IMR-90 (cell line): ENCODE results near the gene PPM1F. TPM values are rescaled to one million over a fixed set of nuclear protein-coding genes. Genes with fewer than 3 reads are reported as not detected.

Source experiments
- ATAC-seq: fragments of 200-7000 bp; cut with Tn5 transposase; 2 replicates; pipeline ENCODE4 v1.9.1; 2020; ENCODE audit warnings: low read depth, mild to moderate bottlenecking, moderate library complexity
- BruUV-seq: library from RNA; stranded (reverse); fragments of 400-500 nt; replicated peaks from 2 replicates; lab custom pipeline; 2021; lab: Mats Ljungman, UMichigan
- CTCF ChIA-PET: fragments of 300-600 bp; formaldehyde crosslinking; extraction: SDS; loops from one replicate; lab custom pipeline; 2021; ENCODE audit warnings: antibody characterized with exemption; lab: Yijun Ruan, JAX
- POLR2A ChIA-PET: fragments of 300-600 bp; sonication (Branson Sonifier 250); formaldehyde crosslinking; loops from one replicate; lab custom pipeline; 2022; ENCODE audit warnings: antibody characterized with exemption; ENCODE audit not compliant: unreplicated experiment; lab: Charles Lee
- DNase-seq: peaks from one replicate; pipeline ENCODE4 v3.0.0; 2013
- H2AFZ ChIP-seq: replicated peaks from 2 replicates; pipeline ENCODE3; 2013; ENCODE audit warnings: low read length, mild to moderate bottlenecking; ENCODE audit not compliant: poor library complexity
- H2AK5ac ChIP-seq: 2 replicates; pipeline ENCODE4 v1.6.1; 2013; ENCODE audit warnings: low read depth, low read length, inconsistent platforms
- H2AK9ac ChIP-seq: replicated peaks from 2 replicates; pipeline ENCODE3; 2013; ENCODE audit warnings: mild to moderate bottlenecking, low read depth, low read length, moderate library complexity; ENCODE audit not compliant: poor library complexity
- H2BK120ac ChIP-seq: 2 replicates; pipeline ENCODE4 v1.6.1; 2013; ENCODE audit warnings: low read depth, low read length, inconsistent platforms
- H2BK15ac ChIP-seq: 3 replicates; pipeline ENCODE4 v1.6.1; 2013; ENCODE audit warnings: low read depth, low read length, inconsistent platforms
- H2BK20ac ChIP-seq: 2 replicates; pipeline ENCODE4 v1.6.1; 2013; ENCODE audit warnings: low read depth, mild to moderate bottlenecking, inconsistent platforms, low read length, moderate library complexity
- H2BK5ac ChIP-seq: 2 replicates; pipeline ENCODE4 v1.6.1; 2013; ENCODE audit warnings: mild to moderate bottlenecking, low read depth, low read length, inconsistent platforms; ENCODE audit not compliant: poor library complexity, severe bottlenecking
- H3K14ac ChIP-seq: replicated peaks from 2 replicates; pipeline ENCODE4 v1.6.1; 2013; ENCODE audit warnings: low read depth, low read length, inconsistent platforms
- H3K18ac ChIP-seq: 2 replicates; pipeline ENCODE4 v1.6.1; 2013; ENCODE audit warnings: low read depth, low read length, control low read depth
- H3K23ac ChIP-seq: 2 replicates; pipeline ENCODE4 v1.6.1; 2013; ENCODE audit warnings: low read depth, low read length, inconsistent platforms
- H3K27ac ChIP-seq: 2 replicates; pipeline ENCODE4 v1.5.1; 2013; ENCODE audit warnings: mild to moderate bottlenecking, control low read depth, low read length; ENCODE audit not compliant: insufficient read depth
- H3K27me3 ChIP-seq: 2 replicates; pipeline ENCODE4 v1.6.1; 2013; ENCODE audit warnings: low read length; ENCODE audit not compliant: control insufficient read depth, insufficient read depth
- H3K36me3 ChIP-seq: 2 replicates; pipeline ENCODE4 v1.6.1; 2013; ENCODE audit warnings: low read length, mixed read lengths; ENCODE audit not compliant: control insufficient read depth, insufficient read depth
- H3K4ac ChIP-seq: 2 replicates; pipeline ENCODE4 v1.6.1; 2013; ENCODE audit warnings: low read depth, low read length, inconsistent platforms
- H3K4me1 ChIP-seq: 2 replicates; pipeline ENCODE4 v1.6.1; 2013; ENCODE audit warnings: low read length, mixed read lengths; ENCODE audit not compliant: control insufficient read depth, insufficient read depth
- H3K4me2 ChIP-seq: 2 replicates; pipeline ENCODE4 v1.6.1; 2013; ENCODE audit warnings: low read depth, mild to moderate bottlenecking, control low read depth, low read length, moderate library complexity
- H3K4me3 ChIP-seq: 2 replicates; pipeline ENCODE4 v1.5.1; 2013; ENCODE audit warnings: low read depth, mild to moderate bottlenecking, control low read depth, low read length, moderate library complexity; ENCODE audit not compliant: insufficient read depth
- H3K56ac ChIP-seq: 2 replicates; pipeline ENCODE4 v1.6.1; 2013; ENCODE audit warnings: low read length, inconsistent platforms; ENCODE audit not compliant: insufficient read depth; ENCODE audit errors: extremely low read depth
- H3K79me1 ChIP-seq, 2 experiments: 2 replicates each; pipeline ENCODE4 v1.6.1; 2013; ENCODE audit warnings: low read length in 2 of 2, inconsistent platforms in 1 of 2, low read depth in 1 of 2
- H3K9ac ChIP-seq: 2 replicates; pipeline ENCODE4 v1.6.1; 2013; ENCODE audit warnings: low read depth, low read length, control low read depth
- H3K9me1 ChIP-seq: 2 replicates; pipeline ENCODE4 v1.6.1; 2013; ENCODE audit warnings: low read length, inconsistent platforms; ENCODE audit not compliant: insufficient read depth
- H3K9me3 ChIP-seq: 2 replicates; pipeline ENCODE4 v1.6.1; 2013; ENCODE audit warnings: low read length; ENCODE audit not compliant: control insufficient read depth, insufficient read depth
- H4K20me1 ChIP-seq: 2 replicates; pipeline ENCODE4 v1.6.1; 2013; ENCODE audit warnings: low read length, inconsistent platforms; ENCODE audit not compliant: insufficient read depth
- H4K5ac ChIP-seq: 2 replicates; pipeline ENCODE4 v1.6.1; 2013; ENCODE audit warnings: mild to moderate bottlenecking, low read depth, low read length, control low read depth
- H4K8ac ChIP-seq, 2 experiments: 2 replicates each; pipeline ENCODE4 v1.6.1; 2013; ENCODE audit warnings: low read depth in 2 of 2, low read length in 2 of 2, control low read depth in 1 of 2, inconsistent platforms in 1 of 2
- H4K91ac ChIP-seq: 2 replicates; pipeline ENCODE4 v1.6.1; 2013; ENCODE audit warnings: low read depth, low read length, inconsistent platforms; ENCODE audit not compliant: insufficient read depth
- BHLHE40 ChIP-seq: fragments of 150-350 bp; IDR thresholded peaks from 2 replicates; pipeline ENCODE4 v1.6.1; 2016; ENCODE audit warnings: mild to moderate bottlenecking, low read depth, low read length
- CEBPB ChIP-seq: IDR thresholded peaks from 2 replicates; pipeline ENCODE4 v1.6.1; 2012; ENCODE audit warnings: low read depth, low read length, improper control_type of control experiment
- CHD1 ChIP-seq: IDR thresholded peaks from 2 replicates; pipeline ENCODE4 v1.6.1; 2012; ENCODE audit warnings: low read depth, low read length, improper control_type of control experiment
- FOS ChIP-seq: fragments of 150-350 bp; IDR thresholded peaks from 2 replicates; pipeline ENCODE4 v1.6.1; 2016; ENCODE audit warnings: low read depth, low read length
- MAFK ChIP-seq: IDR thresholded peaks from 2 replicates; pipeline ENCODE4 v1.6.1; 2012; ENCODE audit warnings: low read depth, low read length, improper control_type of control experiment
- MAZ ChIP-seq: IDR thresholded peaks from 2 replicates; pipeline ENCODE4 v1.6.1; 2012; ENCODE audit warnings: low read depth, mild to moderate bottlenecking, low read length, improper control_type of control experiment, moderate library complexity, borderline replicate concordance
- MXI1 ChIP-seq: IDR thresholded peaks from 2 replicates; pipeline ENCODE4 v1.6.1; 2012; ENCODE audit warnings: low read depth, mild to moderate bottlenecking, low read length, moderate library complexity, borderline replicate concordance
- NFE2L2 ChIP-seq: fragments of 150-350 bp; IDR thresholded peaks from 2 replicates; pipeline ENCODE4 v1.6.1; 2016; ENCODE audit warnings: low read depth, mild to moderate bottlenecking, low read length
- POLR2A ChIP-seq: IDR thresholded peaks from 2 replicates; pipeline ENCODE4 v1.6.1; 2012; ENCODE audit warnings: mild to moderate bottlenecking, low read depth, low read length
- RAD21 ChIP-seq: IDR thresholded peaks from 2 replicates; pipeline ENCODE4 v1.6.1; 2012; ENCODE audit warnings: low read length, improper control_type of control experiment
- RFX5 ChIP-seq: IDR thresholded peaks from 2 replicates; pipeline ENCODE4 v1.8.0; 2012; ENCODE audit warnings: low read depth, mild to moderate bottlenecking, low read length, moderate library complexity
- SMC3 ChIP-seq: fragments of 150-350 bp; IDR thresholded peaks from 2 replicates; pipeline ENCODE4 v1.6.1; 2016; ENCODE audit warnings: low read depth, mild to moderate bottlenecking, antibody characterized with exemption, low read length, moderate library complexity
- WGBS, 2 experiments: methylation state at CpG; one replicate each; pipeline versions ENCODE4 v1.1.5 to v1.1.7; 2013; ENCODE audit warnings: missing lambda C conversion rate in 2 of 2; ENCODE audit not compliant: insufficient read length in 1 of 2; ENCODE audit errors: extremely low coverage in 2 of 2; 5-methylcytosine and 5-hydroxymethylcytosine counted together
- dilution Hi-C: fragments of 300-500 bp; cut with HindIII; formaldehyde crosslinking; loops from one replicate; pipeline ENCODE4 v1.14.3; 2018; ENCODE audit warnings: low sequenced_read_pairs; ENCODE audit not compliant: unreplicated experiment
- in situ Hi-C: fragments of 300-500 bp; cut with MboI; formaldehyde crosslinking; loops from 3 replicates; pipeline ENCODE4 v1.14.3; 2019; ENCODE audit warnings: low sequenced_read_pairs, inconsistent platforms, mixed read lengths
- intact Hi-C: fragments of 100-400 bp; cut with micrococcal nuclease; formaldehyde crosslinking; loops from 2 replicates; pipeline ENCODE4 v1.10.0; 2022
- polyA plus RNA-seq, 3 experiments: library from polyadenylated mRNA; depleted of rRNA; stranded (reverse); fragments of >200 nt; gene quantifications; 2 replicates each; pipeline ENCODE4 v1.2.3, GENCODE V29; 2012; ENCODE audit warnings: low replicate concordance in 1 of 3
- total RNA-seq: library from RNA; depleted of rRNA; stranded (reverse); fragments of >200 nt; gene quantifications from 2 replicates; pipeline ENCODE4 v1.2.3, GENCODE V29; 2012
- TF ChIP-seq, protein P1 (sequence below): fragments of 150-350 bp; IDR thresholded peaks from 2 replicates; pipeline ENCODE4 v1.6.1; 2016; ENCODE audit warnings: low read depth, mild to moderate bottlenecking, low read length, moderate library complexity, borderline replicate concordance
- TF ChIP-seq, protein P2 (sequence below): fragments of 150-350 bp; IDR thresholded peaks from 2 replicates; pipeline ENCODE4 v1.6.1; 2017; ENCODE audit warnings: mild to moderate bottlenecking, antibody characterized with exemption, low read length, low read depth

PPM1F gene
- total and polyA plus RNA-seq, 2 of the 4 experiments (the other 2 are of a cell fraction) = 20.8 to 30.3 TPM

DNA sequence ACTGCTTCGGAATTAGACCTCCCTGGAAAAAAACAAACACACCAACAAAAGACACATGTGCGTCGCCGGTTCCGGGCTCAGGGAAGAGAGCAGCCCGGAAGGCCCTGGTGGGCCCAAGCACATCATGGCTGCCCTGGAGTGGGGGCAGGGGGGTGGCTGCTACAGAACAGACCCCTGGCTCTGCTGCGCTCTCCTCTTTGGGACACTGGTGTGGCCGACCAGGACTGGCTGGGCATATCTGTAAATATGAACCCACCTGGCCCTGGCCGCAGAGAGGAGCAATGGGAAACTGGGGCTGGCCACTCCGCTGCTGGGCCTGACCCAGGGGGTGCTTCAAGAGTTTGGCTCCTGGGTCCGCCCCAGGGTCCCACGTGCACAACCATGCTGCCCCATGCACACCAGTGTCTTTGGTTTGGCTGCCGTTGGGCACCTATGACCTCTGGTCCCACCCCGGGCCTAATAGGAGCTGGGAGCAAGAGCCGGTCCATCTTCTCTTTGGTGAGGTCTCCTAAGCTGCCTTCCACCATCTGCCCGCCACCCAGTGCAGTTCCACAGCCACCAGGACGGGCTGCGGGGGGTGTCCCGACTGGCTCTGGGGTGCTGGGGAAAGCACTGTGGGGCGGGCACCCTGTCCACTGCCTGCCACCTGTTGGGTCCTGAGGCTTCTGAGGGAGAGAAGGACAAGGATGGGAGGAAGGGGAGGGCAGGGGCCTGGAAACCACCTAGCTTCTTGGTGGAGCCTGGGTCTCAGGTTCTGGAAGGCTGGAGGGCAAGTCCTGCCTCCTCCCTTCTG, 30.1 kb downstream of the PPM1F start (continued):
- no peak for TF ChIP-seq SMC3

DNA sequence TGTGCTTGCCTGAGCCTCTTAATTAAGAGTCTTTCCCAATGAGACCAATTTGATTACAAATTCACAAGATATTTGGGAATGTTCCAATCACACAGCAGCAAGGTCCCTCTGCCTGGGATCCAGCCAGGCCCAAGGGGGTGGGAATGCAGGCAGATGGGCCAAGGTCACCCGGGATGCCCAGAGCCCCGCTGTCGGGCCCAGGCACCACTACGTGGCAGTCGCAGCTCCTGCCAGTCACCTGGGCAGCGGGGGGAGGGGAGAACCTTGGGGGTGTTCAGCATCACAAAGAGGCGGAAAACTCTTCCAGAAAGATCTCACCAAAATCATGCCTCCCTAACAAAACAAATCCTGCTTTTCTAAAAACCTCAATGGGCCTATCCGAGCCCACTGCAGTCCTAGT, 30.9 kb downstream of the PPM1F start:
- BruUV-seq = no TSS peak
- Histone ChIP-seq H2AK5ac (no peak overlapping the region), H2BK120ac (no peak overlapping the region), H2AK9ac (no peak overlapping the region), H3K27ac (no peak overlapping the region), H3K9ac (no peak overlapping the region), H3K79me1 (no peaks in the 10 kb centered on the region), H3K18ac (no peak overlapping the region), H3K56ac (no peak overlapping the region), H3K14ac (no peak overlapping the region), H3K9me3 (no peaks in the 10 kb centered on the region), H2BK20ac (no peak overlapping the region), H3K4ac (no peak overlapping the region), H2BK15ac (no peak overlapping the region), H4K5ac (no peak overlapping the region), H2BK5ac (no peak overlapping the region), H3K9me1 (no peaks in the 10 kb centered on the region), H4K91ac (no peak overlapping the region), H4K8ac (no peak overlapping the region), H3K36me3 (peaks cover 12% of the 10 kb centered on the region; the same call in 1 of the 2 replicates), H3K4me3 (no peak overlapping the region), H4K20me1 (peaks cover 5% of the 10 kb centered on the region), H3K4me2 (no peak overlapping the region), H3K23ac (no peak overlapping the region), H3K27me3 (no peaks in the 10 kb centered on the region), H2AFZ (no peak overlapping the region), H3K4me1 (peaks cover 10% of the 10 kb centered on the region)
- intact Hi-C loops = no loop called here
- POLR2A ChIA-PET = no interaction called here
- dilution Hi-C loops = no loop called here
- CTCF ChIA-PET = no interaction called here
- no CpG with 5 or more reads among the region's 8 CpGs for WGBS, 2 experiments
- ATAC-seq = peak; percentile 45
- DNase-seq = peak; percentile 20
- in situ Hi-C loops = no loop called here
- TF ChIP-seq MAZ = no peak
- no peak for TF ChIP-seq RFX5
- TF ChIP-seq BHLHE40 = no peak
- TF ChIP-seq MAFK = no peak
- no peak for TF ChIP-seq NFE2L2
- no peak for TF ChIP-seq CEBPB
- TF ChIP-seq MXI1 = no peak
- TF ChIP-seq POLR2A = no peak
- no peak for TF ChIP-seq CHD1
- no peak for TF ChIP-seq RAD21
- no peak for TF ChIP-seq FOS
- no peak for TF ChIP-seq SMC3
- TF ChIP-seq, protein P1, sequence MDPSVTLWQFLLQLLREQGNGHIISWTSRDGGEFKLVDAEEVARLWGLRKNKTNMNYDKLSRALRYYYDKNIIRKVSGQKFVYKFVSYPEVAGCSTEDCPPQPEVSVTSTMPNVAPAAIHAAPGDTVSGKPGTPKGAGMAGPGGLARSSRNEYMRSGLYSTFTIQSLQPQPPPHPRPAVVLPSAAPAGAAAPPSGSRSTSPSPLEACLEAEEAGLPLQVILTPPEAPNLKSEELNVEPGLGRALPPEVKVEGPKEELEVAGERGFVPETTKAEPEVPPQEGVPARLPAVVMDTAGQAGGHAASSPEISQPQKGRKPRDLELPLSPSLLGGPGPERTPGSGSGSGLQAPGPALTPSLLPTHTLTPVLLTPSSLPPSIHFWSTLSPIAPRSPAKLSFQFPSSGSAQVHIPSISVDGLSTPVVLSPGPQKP = no peak
- TF ChIP-seq, protein P2, sequence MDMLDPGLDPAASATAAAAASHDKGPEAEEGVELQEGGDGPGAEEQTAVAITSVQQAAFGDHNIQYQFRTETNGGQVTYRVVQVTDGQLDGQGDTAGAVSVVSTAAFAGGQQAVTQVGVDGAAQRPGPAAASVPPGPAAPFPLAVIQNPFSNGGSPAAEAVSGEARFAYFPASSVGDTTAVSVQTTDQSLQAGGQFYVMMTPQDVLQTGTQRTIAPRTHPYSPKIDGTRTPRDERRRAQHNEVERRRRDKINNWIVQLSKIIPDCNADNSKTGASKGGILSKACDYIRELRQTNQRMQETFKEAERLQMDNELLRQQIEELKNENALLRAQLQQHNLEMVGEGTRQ = no peak
